HEK293 (cell line): ENCODE measurements around the gene SPRN.

Experiments used
- CTCF ChIA-PET: fragments of 350-600 bp; formaldehyde crosslinking; extraction: SDS; loops from one replicate; lab custom pipeline; 2021; ENCODE audit warnings: antibody characterized with exemption; lab: Yijun Ruan, JAX
- POLR2A ChIA-PET: fragments of 300-600 bp; formaldehyde crosslinking; extraction: SDS; loops from one replicate; lab custom pipeline; 2020; ENCODE audit warnings: antibody characterized with exemption, inconsistent platforms; lab: Yijun Ruan, JAX
- H3K27ac ChIP-seq: fragments of 200-500 bp; sonication (Bioruptor generic); 2 replicates; pipeline ENCODE4 v1.5.1; 2014; ENCODE audit warnings: low read depth, low read length, control low read depth, inconsistent platforms; ENCODE audit errors: extremely low read depth
- H3K36me3 ChIP-seq, 2 experiments: fragments of 200-500 bp in 1 of 2; sonication (Bioruptor generic) in 1 of 2; 1 replicate in 1 of 2; 2 replicates in 1 of 2; pipeline ENCODE4 v1.5.1; 2014 to 2017; ENCODE audit warnings: inconsistent platforms in 2 of 2, low read length in 2 of 2; ENCODE audit not compliant: control insufficient read depth in 2 of 2, insufficient read depth in 1 of 2
- H3K4me1 ChIP-seq: fragments of 200-500 bp; sonication (Bioruptor generic); 2 replicates; pipeline ENCODE4 v1.5.1; 2014; ENCODE audit warnings: mild to moderate bottlenecking, low read length, inconsistent platforms; ENCODE audit not compliant: control insufficient read depth, insufficient read depth
- H3K4me3 ChIP-seq: 2 replicates; pipeline ENCODE4 v1.5.1; 2011; ENCODE audit warnings: low read depth, mild to moderate bottlenecking, control low read depth, low read length, moderate library complexity
- H3K9me3 ChIP-seq: fragments of 200-500 bp; sonication (Bioruptor generic); 2 replicates; pipeline ENCODE4 v1.5.1; 2014; ENCODE audit warnings: low read depth, low read length, inconsistent platforms; ENCODE audit not compliant: control insufficient read depth, insufficient read depth
- GFI1B ChIP-seq: fragments of 450-650 bp; formaldehyde crosslinking; IDR thresholded peaks from 2 replicates; pipeline ENCODE4 v1.5.1; 2016; ENCODE audit warnings: missing biosample characterization, missing genetic modification characterization
- KLF7 ChIP-seq: fragments of 450-650 bp; formaldehyde crosslinking; IDR thresholded peaks from 2 replicates; pipeline ENCODE4 v1.5.1; 2016; ENCODE audit warnings: missing biosample characterization, missing genetic modification characterization, borderline replicate concordance
- KLF9 ChIP-seq: fragments of 450-650 bp; formaldehyde crosslinking; IDR thresholded peaks from 2 replicates; pipeline ENCODE4 v1.5.1; 2016; ENCODE audit warnings: missing biosample characterization, missing genetic modification characterization, low read depth
- MYNN ChIP-seq: fragments of 450-650 bp; formaldehyde crosslinking; IDR thresholded peaks from 2 replicates; pipeline ENCODE4 v1.5.1; 2016; ENCODE audit warnings: missing biosample characterization, missing genetic modification characterization, borderline replicate concordance
- REPIN1 ChIP-seq: fragments of 450-650 bp; formaldehyde crosslinking; IDR thresholded peaks from 2 replicates; pipeline ENCODE4 v1.5.1; 2017; ENCODE audit warnings: missing biosample characterization, missing genetic modification characterization, low read depth
- WT1 ChIP-seq: fragments of 450-650 bp; formaldehyde crosslinking; IDR thresholded peaks from 2 replicates; pipeline ENCODE4 v1.5.1; 2016; ENCODE audit warnings: missing biosample characterization, missing genetic modification characterization
- ZBTB7A ChIP-seq: fragments of 450-650 bp; formaldehyde crosslinking; IDR thresholded peaks from 2 replicates; pipeline ENCODE4 v1.5.1; 2016; ENCODE audit warnings: low read depth, missing biosample characterization, missing genetic modification characterization
- ZEB2 ChIP-seq: fragments of 450-650 bp; formaldehyde crosslinking; IDR thresholded peaks from 2 replicates; pipeline ENCODE4 v1.5.1; 2016; ENCODE audit warnings: missing biosample characterization, missing genetic modification characterization
- ZFP69B ChIP-seq: fragments of 450-650 bp; formaldehyde crosslinking; IDR thresholded peaks from 2 replicates; pipeline ENCODE4 v1.5.1; 2016; ENCODE audit warnings: missing biosample characterization, missing genetic modification characterization
- ZNF214 ChIP-seq: fragments of 450-650 bp; formaldehyde crosslinking; IDR thresholded peaks from 2 replicates; pipeline ENCODE4 v1.5.1; 2017; ENCODE audit warnings: missing biosample characterization, mild to moderate bottlenecking, missing genetic modification characterization, borderline replicate concordance
- ZNF350 ChIP-seq: fragments of 450-650 bp; formaldehyde crosslinking; IDR thresholded peaks from 2 replicates; pipeline ENCODE4 v1.5.0; 2017; ENCODE audit warnings: missing biosample characterization, mild to moderate bottlenecking, missing genetic modification characterization
- ZNF423 ChIP-seq: fragments of 450-650 bp; formaldehyde crosslinking; IDR thresholded peaks from 2 replicates; pipeline ENCODE4 v1.5.1; 2016; ENCODE audit warnings: missing biosample characterization, missing genetic modification characterization
- ZNF530 ChIP-seq: fragments of 450-650 bp; formaldehyde crosslinking; IDR thresholded peaks from 2 replicates; pipeline ENCODE4 v1.5.1; 2016; ENCODE audit warnings: low read depth, missing biosample characterization, missing genetic modification characterization
- ZNF549 ChIP-seq: fragments of 450-650 bp; IDR thresholded peaks from 2 replicates; pipeline ENCODE4 v1.5.1; 2018; ENCODE audit warnings: missing biosample characterization, missing genetic modification characterization, mild to moderate bottlenecking, inconsistent platforms, moderate library complexity
- ZNF555 ChIP-seq: fragments of 450-650 bp; formaldehyde crosslinking; conservative IDR thresholded peaks from 2 replicates; pipeline ENCODE4 v1.5.1; 2017; ENCODE audit warnings: missing biosample characterization, mild to moderate bottlenecking, missing genetic modification characterization, inconsistent platforms
- ZXDB ChIP-seq: fragments of 450-650 bp; formaldehyde crosslinking; IDR thresholded peaks from 2 replicates; pipeline ENCODE4 v1.5.1; 2016; ENCODE audit warnings: missing biosample characterization, missing genetic modification characterization
- TF ChIP-seq, protein P1 (sequence below): fragments of 450-650 bp; formaldehyde crosslinking; IDR thresholded peaks from 2 replicates; pipeline ENCODE4 v1.5.1; 2016; ENCODE audit warnings: missing biosample characterization, missing genetic modification characterization, borderline replicate concordance
- TF ChIP-seq, protein P2 (sequence below): fragments of 450-650 bp; formaldehyde crosslinking; IDR thresholded peaks from 2 replicates; pipeline ENCODE4 v1.5.1; 2016; ENCODE audit warnings: missing biosample characterization, missing genetic modification characterization
- TF ChIP-seq, protein P3 (sequence below): sonication (generic); formaldehyde crosslinking; IDR thresholded peaks from 2 replicates; pipeline ENCODE4 v1.8.1; 2022; ENCODE audit warnings: mild to moderate bottlenecking, moderate library complexity, missing genetic modification reagents
- TF ChIP-seq, protein P4 (sequence below): fragments of 450-650 bp; formaldehyde crosslinking; IDR thresholded peaks from 2 replicates; pipeline ENCODE4 v1.5.1; 2016; ENCODE audit warnings: missing biosample characterization, missing genetic modification characterization

SPRN gene

DNA sequence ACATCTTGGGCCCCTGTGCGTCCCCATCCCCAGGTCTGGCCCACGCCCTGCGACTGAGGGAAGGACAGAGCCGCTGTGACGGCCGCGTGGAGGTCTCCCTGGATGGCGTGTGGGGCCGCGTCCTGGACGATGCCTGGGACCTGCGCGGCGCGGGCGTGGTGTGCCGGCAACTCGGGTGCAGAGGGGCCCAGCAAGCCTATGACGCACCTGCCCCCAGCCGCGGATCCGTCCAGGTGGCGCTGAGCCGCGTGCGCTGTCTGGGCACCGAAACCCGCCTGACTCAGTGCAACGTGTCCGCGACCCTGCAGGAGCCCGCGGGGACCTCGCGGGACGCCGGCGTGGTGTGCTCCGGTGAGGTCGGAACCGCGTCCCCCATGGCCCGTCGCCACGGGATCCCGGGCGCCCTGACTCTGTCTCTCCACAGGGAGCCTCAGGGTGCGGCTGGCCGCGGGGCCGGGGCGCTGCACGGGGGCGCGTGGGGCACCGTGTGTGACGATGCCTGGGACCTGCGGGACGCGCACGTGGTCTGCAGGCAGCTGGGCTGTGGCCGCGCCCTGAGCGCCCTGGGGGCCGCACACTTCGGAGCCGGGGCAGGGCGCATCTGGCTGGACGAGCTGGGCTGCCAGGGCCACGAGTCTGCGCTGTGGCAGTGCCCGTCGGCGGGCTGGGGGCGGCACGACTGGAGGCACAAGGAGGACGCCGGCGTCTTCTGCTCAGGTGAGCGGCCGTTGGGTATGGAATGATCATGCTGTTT lies 35.2 kb upstream of the SPRN start:
- ChIA-PET CTCF (no interaction called here), POLR2A (no interaction called here)
- H3K4me1 ChIP-seq = no peaks in the 10 kb centered on the region
- H3K36me3 ChIP-seq = no peaks in the 10 kb centered on the region
- no peak overlapping the region for H3K27ac ChIP-seq
- TF ChIP-seq, protein P1, sequence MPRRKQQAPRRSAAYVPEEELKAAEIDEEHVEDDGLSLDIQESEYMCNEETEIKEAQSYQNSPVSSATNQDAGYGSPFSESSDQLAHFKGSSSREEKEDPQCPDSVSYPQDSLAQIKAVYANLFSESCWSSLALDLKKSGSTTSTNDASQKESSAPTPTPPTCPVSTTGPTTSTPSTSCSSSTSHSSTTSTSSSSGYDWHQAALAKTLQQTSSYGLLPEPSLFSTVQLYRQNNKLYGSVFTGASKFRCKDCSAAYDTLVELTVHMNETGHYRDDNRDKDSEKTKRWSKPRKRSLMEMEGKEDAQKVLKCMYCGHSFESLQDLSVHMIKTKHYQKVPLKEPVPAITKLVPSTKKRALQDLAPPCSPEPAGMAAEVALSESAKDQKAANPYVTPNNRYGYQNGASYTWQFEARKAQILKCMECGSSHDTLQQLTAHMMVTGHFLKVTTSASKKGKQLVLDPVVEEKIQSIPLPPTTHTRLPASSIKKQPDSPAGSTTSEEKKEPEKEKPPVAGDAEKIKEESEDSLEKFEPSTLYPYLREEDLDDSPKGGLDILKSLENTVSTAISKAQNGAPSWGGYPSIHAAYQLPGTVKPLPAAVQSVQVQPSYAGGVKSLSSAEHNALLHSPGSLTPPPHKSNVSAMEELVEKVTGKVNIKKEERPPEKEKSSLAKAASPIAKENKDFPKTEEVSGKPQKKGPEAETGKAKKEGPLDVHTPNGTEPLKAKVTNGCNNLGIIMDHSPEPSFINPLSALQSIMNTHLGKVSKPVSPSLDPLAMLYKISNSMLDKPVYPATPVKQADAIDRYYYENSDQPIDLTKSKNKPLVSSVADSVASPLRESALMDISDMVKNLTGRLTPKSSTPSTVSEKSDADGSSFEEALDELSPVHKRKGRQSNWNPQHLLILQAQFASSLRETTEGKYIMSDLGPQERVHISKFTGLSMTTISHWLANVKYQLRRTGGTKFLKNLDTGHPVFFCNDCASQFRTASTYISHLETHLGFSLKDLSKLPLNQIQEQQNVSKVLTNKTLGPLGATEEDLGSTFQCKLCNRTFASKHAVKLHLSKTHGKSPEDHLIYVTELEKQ (tag by site-specific recombination) = no peak
- TF ChIP-seq ZNF530 (tag by site-specific recombination) (no peak), REPIN1 (tag by site-specific recombination) (no peak), ZFP69B (no peak), ZNF555 (tag by site-specific recombination) (no peak), ZNF549 (no peak), GFI1B (no peak), KLF9 (tag by site-specific recombination) (no peak), ZNF214 (no peak), WT1 (tag by site-specific recombination) (no peak), KLF7 (tag by site-specific recombination) (no peak), ZXDB (tag by site-specific recombination) (no peak), MYNN (tag by site-specific recombination) (no peak), ZBTB7A (tag by site-specific recombination) (no peak), ZNF350 (tag by site-specific recombination) (no peak), ZNF423 (tag by site-specific recombination) (no peak), ZEB2 (tag by site-specific recombination) (no peak)
- TF ChIP-seq, protein P2, sequence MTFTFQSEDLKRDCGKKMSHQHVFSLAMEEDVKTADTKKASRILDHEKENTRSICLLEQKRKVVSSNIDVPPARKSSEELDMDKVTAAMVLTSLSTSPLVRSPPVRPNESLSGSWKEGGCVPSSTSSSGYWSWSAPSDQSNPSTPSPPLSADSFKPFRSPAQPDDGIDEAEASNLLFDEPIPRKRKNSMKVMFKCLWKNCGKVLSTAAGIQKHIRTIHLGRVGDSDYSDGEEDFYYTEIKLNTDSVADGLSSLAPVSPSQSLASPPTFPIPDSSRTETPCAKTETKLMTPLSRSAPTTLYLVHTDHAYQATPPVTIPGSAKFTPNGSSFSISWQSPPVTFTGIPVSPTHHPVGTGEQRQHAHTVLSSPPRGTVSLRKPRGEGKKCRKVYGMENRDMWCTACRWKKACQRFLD (tag by site-specific recombination) = no peak
- TF ChIP-seq, protein P3, sequence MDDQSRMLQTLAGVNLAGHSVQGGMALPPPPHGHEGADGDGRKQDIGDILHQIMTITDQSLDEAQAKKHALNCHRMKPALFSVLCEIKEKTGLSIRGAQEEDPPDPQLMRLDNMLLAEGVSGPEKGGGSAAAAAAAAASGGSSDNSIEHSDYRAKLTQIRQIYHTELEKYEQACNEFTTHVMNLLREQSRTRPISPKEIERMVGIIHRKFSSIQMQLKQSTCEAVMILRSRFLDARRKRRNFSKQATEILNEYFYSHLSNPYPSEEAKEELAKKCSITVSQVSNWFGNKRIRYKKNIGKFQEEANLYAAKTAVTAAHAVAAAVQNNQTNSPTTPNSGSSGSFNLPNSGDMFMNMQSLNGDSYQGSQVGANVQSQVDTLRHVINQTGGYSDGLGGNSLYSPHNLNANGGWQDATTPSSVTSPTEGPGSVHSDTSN = no peak
- TF ChIP-seq, protein P4, sequence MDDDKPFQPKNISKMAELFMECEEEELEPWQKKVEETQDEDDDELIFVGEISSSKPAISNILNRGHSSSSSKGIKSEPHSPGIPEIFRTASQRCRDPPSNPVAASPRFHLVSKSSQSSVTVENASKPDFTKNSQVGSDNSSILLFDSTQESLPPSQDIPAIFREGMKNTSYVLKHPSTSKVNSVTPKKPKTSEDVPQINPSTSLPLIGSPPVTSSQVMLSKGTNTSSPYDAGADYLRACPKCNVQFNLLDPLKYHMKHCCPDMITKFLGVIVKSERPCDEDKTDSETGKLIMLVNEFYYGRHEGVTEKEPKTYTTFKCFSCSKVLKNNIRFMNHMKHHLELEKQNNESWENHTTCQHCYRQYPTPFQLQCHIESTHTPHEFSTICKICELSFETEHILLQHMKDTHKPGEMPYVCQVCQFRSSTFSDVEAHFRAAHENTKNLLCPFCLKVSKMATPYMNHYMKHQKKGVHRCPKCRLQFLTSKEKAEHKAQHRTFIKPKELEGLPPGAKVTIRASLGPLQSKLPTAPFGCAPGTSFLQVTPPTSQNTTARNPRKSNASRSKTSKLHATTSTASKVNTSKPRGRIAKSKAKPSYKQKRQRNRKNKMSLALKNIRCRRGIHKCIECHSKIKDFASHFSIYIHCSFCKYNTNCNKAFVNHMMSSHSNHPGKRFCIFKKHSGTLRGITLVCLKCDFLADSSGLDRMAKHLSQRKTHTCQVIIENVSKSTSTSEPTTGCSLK = no peak
- H3K9me3 ChIP-seq = no peaks in the 10 kb centered on the region
- H3K4me3 ChIP-seq = no peak overlapping the region
